GM12864 (cell line): ENCODE measurements around the gene STXBP2.

Source experiments
- DNase-seq: peaks from one replicate; pipeline ENCODE4 v3.0.0-alpha.2; 2011; ENCODE audit warnings: low read depth
- H3K4me3 ChIP-seq: 2 replicates; pipeline ENCODE4 v1.5.1; 2011; ENCODE audit warnings: mild to moderate bottlenecking, low read depth, low read length, control low read depth
- TF ChIP-seq, protein P1 (sequence below): IDR thresholded peaks from 2 replicates; pipeline ENCODE4 v1.5.1; 2011; ENCODE audit warnings: low read depth, mild to moderate bottlenecking, moderate library complexity, low read length, control low read depth, inconsistent platforms; ENCODE audit errors: missing control alignments

STXBP2 gene

DNA sequence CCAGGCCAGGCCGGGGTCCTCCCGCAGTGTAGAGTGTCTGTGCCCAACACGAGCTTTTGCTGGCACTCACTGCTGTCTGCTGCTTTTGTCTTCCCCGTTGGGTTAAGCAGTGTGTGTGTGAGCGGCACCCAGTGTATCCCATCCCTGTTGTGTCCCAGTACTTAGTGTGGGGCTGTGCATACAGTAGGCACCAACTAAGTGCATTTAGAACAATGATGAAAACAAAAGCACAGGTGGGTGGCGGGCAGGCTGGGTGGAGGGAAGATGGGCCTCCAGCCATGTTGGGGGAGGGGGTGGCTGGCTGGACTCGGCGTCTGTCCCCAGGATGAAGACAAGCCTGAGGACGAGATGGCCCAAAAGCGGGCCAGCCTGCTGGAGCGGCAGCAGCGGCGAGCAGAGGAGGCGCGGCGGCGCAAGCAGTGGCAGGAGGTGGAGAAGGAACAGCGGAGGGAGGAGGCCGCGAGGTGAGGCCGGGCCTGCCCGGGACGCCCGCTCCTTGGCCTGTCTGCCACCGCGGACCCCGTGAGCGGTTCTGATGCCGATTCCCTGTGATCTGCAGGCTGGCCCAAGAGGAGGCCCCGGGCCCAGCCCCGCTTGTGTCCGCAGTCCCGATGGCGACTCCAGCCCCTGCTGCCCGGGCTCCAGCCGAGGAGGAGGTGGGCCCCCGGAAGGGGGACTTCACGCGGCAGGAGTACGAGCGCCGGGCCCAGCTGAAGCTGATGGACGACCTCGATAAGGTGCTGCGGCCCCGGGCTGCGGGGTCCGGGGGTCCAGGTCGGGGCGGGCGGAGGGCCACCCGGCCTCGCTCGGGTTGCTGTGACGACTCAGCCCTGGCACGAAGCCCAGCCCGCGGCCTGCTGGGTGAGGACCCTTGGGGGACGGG, 21.8 kb upstream of the STXBP2 start:
- H3K4me3 ChIP-seq: no peak overlapping the region
- TF ChIP-seq, protein P1, sequence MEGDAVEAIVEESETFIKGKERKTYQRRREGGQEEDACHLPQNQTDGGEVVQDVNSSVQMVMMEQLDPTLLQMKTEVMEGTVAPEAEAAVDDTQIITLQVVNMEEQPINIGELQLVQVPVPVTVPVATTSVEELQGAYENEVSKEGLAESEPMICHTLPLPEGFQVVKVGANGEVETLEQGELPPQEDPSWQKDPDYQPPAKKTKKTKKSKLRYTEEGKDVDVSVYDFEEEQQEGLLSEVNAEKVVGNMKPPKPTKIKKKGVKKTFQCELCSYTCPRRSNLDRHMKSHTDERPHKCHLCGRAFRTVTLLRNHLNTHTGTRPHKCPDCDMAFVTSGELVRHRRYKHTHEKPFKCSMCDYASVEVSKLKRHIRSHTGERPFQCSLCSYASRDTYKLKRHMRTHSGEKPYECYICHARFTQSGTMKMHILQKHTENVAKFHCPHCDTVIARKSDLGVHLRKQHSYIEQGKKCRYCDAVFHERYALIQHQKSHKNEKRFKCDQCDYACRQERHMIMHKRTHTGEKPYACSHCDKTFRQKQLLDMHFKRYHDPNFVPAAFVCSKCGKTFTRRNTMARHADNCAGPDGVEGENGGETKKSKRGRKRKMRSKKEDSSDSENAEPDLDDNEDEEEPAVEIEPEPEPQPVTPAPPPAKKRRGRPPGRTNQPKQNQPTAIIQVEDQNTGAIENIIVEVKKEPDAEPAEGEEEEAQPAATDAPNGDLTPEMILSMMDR: no peak
- DNase-seq: no peak

DNA sequence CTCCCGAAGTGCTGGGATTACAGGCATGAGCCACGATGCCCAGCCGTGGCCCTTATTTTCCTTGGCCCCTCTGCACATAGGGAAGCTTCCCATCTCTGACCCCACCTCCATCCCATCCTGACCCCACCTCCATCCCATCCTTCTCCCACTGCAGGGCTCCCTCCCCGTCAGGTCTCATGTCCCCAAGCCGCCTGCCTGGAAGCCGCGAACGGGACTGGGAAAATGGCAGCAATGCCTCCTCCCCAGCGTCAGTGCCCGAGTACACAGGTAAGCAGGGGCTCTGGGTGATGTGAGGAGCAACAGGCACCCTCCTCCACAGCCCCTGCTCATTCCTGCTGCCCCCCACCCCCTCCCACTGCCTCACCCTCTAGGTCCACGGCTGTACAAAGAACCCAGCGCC, 19.7 kb upstream of the STXBP2 start:
- no peak overlapping the region for H3K4me3 ChIP-seq
- DNase-seq: no peak
- TF ChIP-seq, protein P1: no peak

DNA sequence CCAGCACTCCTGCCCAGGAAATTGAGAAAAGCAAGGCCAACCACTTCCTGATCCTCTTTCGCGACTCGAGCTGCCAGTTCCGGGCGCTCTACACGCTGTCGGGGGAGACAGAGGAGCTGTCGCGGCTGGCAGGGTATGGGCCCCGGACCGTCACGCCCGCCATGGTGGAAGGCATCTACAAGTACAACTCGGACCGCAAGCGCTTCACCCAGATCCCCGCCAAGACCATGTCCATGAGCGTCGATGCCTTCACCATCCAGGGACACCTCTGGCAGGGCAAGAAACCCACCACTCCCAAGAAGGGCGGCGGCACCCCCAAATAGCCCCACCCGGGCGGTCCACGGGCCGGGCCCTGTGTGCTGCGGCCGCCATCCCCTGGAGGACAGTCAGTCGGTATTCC, 19.2 kb upstream of the STXBP2 start:
- H3K4me3 ChIP-seq: no peak overlapping the region
- no peak for DNase-seq
- TF ChIP-seq, protein P1: no peak

DNA sequence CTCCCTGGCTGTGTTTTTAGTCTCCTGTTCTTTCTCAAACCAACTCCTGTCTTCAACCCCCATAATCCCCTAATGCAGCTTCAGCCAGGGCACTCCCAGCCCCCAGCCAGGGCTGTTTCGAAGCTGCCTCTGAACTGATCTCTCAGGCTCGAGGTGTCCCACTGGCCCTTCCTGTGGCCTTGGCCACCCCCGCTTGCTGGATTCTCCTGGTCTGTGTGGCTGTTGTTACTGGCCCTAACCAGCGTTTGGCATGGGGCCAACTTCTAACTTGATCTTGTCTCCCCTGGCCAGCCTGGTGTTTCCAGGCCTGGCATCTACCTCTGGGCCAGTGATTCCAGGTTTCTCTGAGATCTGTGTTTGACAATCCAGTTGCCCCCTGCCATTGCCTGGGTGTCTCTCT, 18.6 kb upstream of the STXBP2 start:
- no peak for DNase-seq
- no peak overlapping the region for H3K4me3 ChIP-seq
- TF ChIP-seq, protein P1: no peak

DNA sequence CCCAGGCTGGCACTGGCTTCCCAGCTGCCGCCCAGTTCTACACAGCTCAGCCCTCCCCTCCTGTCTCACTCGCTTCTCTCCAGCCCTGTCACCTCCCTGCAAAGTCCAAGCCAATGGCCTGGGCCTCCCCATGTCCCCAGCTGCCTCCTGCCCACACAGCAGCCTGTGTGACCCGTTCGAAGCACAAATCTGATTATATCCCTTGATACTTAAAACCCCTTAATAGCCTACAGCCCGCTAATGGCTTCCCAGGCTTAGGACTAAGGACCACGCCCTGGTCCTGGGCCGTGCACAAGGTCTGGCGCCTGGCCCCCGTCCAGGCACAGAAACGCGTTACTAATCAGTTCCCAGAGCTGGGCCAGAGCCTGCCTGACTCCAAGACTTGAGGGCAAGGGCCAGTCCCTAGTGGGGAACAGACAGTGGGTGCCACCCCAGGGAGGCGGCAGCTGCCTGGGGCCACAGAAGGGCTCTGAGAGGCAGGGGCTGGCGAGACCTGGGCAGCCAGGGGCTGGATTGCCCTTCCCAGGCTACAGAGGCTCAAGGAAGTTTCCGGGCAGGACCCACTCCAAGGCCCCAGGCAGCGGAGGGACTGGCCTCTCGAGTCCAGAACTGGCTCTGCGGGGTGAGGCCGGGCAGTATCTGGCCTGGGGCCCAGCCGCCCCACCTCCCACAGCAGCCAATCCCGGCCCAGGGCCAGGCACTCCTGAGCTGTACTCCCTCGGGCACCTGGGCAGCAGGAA, 18.0 kb upstream of the STXBP2 start:
- TF ChIP-seq, protein P1: no peak
- DNase-seq: no peak

DNA sequence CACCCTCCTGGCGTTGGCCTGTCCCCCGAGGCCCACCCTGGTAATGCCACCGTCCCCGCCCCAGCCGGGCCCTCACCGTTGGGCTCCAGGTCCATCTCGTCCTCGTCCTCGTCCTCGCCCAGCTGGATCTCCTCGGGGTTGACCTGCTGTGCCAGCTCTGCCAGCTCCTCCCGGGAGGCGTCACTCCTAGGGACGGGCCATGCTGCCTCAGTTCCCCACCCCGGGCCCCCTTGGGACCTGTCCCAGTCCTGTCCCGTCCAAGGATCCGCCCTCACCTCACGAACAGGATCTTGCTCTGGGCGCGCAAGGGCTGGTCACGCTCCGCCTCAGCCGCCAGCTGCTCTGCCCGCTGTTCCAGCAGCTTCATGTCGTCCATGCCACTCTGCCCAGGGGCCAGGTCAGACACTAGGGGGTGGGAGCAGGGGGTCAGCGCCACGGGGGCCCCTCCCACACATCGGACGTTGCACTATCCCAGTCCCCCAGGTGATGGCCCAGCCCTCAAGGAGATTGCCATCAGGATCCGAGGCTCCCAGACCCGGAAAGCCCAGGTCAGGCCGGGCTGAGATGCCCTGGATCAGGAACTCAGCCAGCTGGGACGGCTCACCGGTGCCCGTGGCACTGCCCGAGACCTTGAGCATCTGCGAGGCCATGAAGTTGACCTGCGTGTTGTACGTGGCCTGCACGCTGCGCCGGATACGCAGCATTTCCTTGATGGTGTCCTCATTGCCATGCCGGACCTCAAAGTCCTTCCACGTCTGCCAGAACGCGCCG, 17.1 kb upstream of the STXBP2 start:
- H3K4me3 ChIP-seq: no peak overlapping the region
- DNase-seq: no peak
- TF ChIP-seq, protein P1: no peak

More for the DNA sequence above, 18.0 kb upstream of the STXBP2 start:
- H3K4me3 ChIP-seq: no peak overlapping the region
